IPS-20b (cell line): ENCODE measurements around the gene IQSEC1.

Source experiments
- H3K27ac ChIP-seq: one replicate; pipeline ENCODE4 v1.5.1; 2013; ENCODE audit warnings: low read length
- H3K27me3 ChIP-seq: 2 replicates; pipeline ENCODE4 v1.6.1; 2013; ENCODE audit warnings: mild to moderate bottlenecking, low read length, inconsistent platforms; ENCODE audit not compliant: insufficient read depth
- H3K36me3 ChIP-seq: 2 replicates; pipeline ENCODE4 v1.6.1; 2013; ENCODE audit warnings: low read depth, mild to moderate bottlenecking, inconsistent platforms, low read length, moderate library complexity; ENCODE audit not compliant: insufficient read depth
- H3K4me1 ChIP-seq: 2 replicates; pipeline ENCODE4 v1.6.1; 2013; ENCODE audit warnings: mild to moderate bottlenecking, control low read depth, inconsistent platforms, low read length, moderate library complexity; ENCODE audit not compliant: insufficient read depth
- H3K4me3 ChIP-seq: 2 replicates; pipeline ENCODE4 v1.5.1; 2013; ENCODE audit warnings: mild to moderate bottlenecking, low read length, inconsistent platforms
- H3K9ac ChIP-seq: 2 replicates; pipeline ENCODE4 v1.6.1; 2013; ENCODE audit warnings: low read depth, mild to moderate bottlenecking, inconsistent platforms, low read length, moderate library complexity
- H3K9me3 ChIP-seq: 2 replicates; pipeline ENCODE4 v1.6.1; 2013; ENCODE audit warnings: mild to moderate bottlenecking, low read depth, low read length, inconsistent platforms; ENCODE audit not compliant: insufficient read depth

Gene IQSEC1

DNA sequence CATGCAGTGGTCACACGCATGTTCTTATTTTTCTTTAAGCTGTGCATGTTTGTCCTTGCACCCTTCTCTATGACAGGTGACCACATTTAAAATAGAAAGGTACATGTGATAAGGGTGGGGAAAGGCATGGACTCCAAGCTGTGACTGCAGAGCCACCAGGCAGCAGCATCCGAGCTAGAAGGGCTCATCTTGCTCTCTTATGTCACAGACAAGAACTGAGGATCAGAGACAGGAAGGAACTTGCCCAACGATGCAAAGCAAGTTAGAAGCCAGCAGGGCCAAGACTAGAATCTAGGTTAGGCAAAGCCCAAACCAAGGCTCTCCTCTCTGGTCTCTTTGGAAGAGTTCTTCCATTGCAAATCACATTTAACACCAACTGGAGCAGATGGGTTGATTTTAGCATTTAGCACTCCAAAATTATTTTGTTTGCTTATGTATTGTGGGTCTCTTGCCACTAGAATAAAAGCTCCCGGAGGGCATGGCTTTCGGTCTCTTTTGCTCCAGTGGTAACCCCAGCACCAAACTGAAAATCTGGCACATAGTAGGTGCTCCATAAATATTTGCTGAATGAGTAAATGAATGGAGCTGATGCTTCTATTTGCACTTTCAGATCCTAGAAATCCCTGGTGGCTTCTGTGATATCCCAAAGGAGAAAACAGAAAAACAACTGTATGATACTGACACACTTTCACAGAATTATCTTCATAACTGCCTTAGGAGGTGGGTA is 84.3 kb downstream of the IQSEC1 start:
- Histone ChIP-seq H3K9me3 (peaks cover 6% of the 10 kb centered on the region; the same call in 1 of the 2 replicates), H3K4me3 (no peak overlapping the region), H3K27ac (no peak overlapping the region), H3K4me1 (peaks cover 5% of the 10 kb centered on the region; the same call in 1 of the 2 replicates), H3K9ac (no peak overlapping the region), H3K36me3 (no peaks in the 10 kb centered on the region), H3K27me3 (peaks cover 24% of the 10 kb centered on the region)

DNA sequence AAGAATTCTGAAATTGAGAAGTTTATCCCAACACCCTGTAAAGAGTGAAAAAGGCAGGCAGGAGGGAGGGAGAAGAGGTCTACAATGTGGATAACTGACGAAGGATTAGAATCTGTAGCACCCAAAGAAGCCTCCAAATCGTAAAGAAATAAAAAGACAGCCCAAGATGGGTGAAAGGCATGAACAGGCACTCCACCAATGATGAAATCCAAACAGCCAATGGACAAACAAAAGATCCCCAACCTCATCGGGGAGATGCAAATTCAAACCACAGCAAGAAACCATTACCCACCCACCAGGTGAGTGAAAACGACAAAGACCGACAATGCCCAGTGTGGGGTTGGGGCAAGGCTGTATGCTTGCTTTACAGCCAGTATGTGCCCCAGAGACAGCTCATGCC is 85.6 kb downstream of the IQSEC1 start:
- H3K9me3 ChIP-seq = peaks cover 6% of the 10 kb centered on the region; the same call in 1 of the 2 replicates
- no peak overlapping the region for H3K9ac ChIP-seq
- H3K27ac ChIP-seq = no peak overlapping the region
- H3K27me3 ChIP-seq = peaks cover 13% of the 10 kb centered on the region
- H3K4me3 ChIP-seq = no peak overlapping the region
- H3K36me3 ChIP-seq = no peaks in the 10 kb centered on the region
- H3K4me1 ChIP-seq = peaks cover 3% of the 10 kb centered on the region; the same call in 1 of the 2 replicates

DNA sequence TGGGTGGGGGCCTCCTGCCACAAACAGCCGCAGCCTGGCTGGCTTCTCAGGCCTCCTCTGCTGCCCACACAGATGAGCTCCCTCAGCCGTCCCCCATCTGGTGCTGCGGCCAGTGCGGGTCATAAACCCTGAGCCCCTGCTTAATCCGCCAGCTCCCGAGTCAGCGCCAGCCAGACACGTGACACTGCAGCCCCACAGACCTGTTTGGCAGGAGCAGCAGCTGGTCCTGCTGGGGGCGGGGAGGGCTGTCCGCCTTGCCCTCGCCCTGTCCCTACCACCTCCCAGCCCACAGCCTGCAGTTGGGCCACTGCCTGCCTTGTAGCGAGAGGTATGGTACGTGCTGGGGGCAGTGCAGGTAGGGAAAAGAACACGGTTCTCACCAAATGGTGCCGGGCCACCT is 86.2 kb downstream of the IQSEC1 start:
- Histone ChIP-seq H3K9me3 (peaks cover 6% of the 10 kb centered on the region; the same call in 1 of the 2 replicates), H3K27ac (no peak overlapping the region), H3K4me1 (peaks cover 3% of the 10 kb centered on the region; the same call in 1 of the 2 replicates), H3K4me3 (no peak overlapping the region), H3K9ac (no peak overlapping the region), H3K27me3 (peaks cover 8% of the 10 kb centered on the region; the same call in 1 of the 2 replicates), H3K36me3 (no peaks in the 10 kb centered on the region)

- no peak overlapping the region for H3K9ac ChIP-seq
- peaks cover 4% of the 10 kb centered on the region; the same call in 1 of the 2 replicates for H3K27me3 ChIP-seq
- H3K4me3 ChIP-seq = no peak overlapping the region
- H3K9me3 ChIP-seq = peaks cover 6% of the 10 kb centered on the region; the same call in 1 of the 2 replicates
- H3K27ac ChIP-seq = no peak overlapping the region
- H3K36me3 ChIP-seq = no peaks in the 10 kb centered on the region
- peaks cover 3% of the 10 kb centered on the region; the same call in 1 of the 2 replicates for H3K4me1 ChIP-seq
Measured at GRCh38 chr3:12986521-12986920, 86.7 kb downstream of the IQSEC1 start.

- H3K27ac ChIP-seq = no peak overlapping the region
- no peak overlapping the region for H3K9ac ChIP-seq
- H3K4me3 ChIP-seq = no peak overlapping the region
Measured at GRCh38 chr3:12986031-12986430, 87.2 kb downstream of the IQSEC1 start.

DNA sequence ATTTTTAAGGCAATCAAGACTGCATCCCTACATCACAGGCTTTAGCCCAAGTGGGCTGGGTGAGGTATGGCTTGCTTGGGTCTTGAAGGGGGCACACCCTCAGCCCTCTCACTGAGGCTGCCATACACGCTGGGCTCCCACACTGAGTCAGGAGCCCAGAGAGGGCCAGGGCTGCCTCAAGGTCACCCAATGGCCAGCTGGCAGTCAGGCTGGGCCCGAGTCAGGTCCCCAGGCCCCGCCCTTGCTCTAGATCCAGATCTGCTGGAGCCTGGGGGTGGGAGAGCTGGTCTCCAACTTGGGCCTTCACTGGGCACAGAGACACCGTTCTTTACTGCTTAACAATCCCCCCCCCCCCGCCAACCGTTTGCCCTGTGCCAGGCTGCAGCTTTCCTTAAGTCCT is 88.1 kb downstream of the IQSEC1 start:
- no peak overlapping the region for H3K27ac ChIP-seq
- H3K9ac ChIP-seq = no peak overlapping the region
- H3K4me3 ChIP-seq = no peak overlapping the region
- no peaks in the 10 kb centered on the region for H3K36me3 ChIP-seq
- no peaks in the 10 kb centered on the region for H3K27me3 ChIP-seq
- H3K9me3 ChIP-seq = peaks cover 6% of the 10 kb centered on the region; the same call in 1 of the 2 replicates
- peaks cover 3% of the 10 kb centered on the region for H3K4me1 ChIP-seq

More at GRCh38 chr3:12986031-12986430, 87.2 kb downstream of the IQSEC1 start:
- Histone ChIP-seq H3K36me3 (no peaks in the 10 kb centered on the region), H3K4me1 (peaks cover 3% of the 10 kb centered on the region; the same call in 1 of the 2 replicates), H3K9me3 (peaks cover 6% of the 10 kb centered on the region; the same call in 1 of the 2 replicates), H3K27me3 (no peaks in the 10 kb centered on the region)

GRCh38 chr3:12984023-12984823 is 89.0 kb downstream of the IQSEC1 start:
- Histone ChIP-seq H3K27ac (no peak overlapping the region), H3K9me3 (peaks cover 6% of the 10 kb centered on the region; the same call in 1 of the 2 replicates), H3K9ac (no peak overlapping the region), H3K4me3 (no peak overlapping the region), H3K27me3 (no peaks in the 10 kb centered on the region), H3K4me1 (peaks cover 5% of the 10 kb centered on the region), H3K36me3 (no peaks in the 10 kb centered on the region)

GRCh38 chr3:12983319-12983718 is 89.9 kb downstream of the IQSEC1 start:
- no peaks in the 10 kb centered on the region for H3K27me3 ChIP-seq
- peaks cover 10% of the 10 kb centered on the region for H3K4me1 ChIP-seq
- peaks cover 6% of the 10 kb centered on the region; the same call in 1 of the 2 replicates for H3K9me3 ChIP-seq
- H3K4me3 ChIP-seq = no peak overlapping the region
- no peaks in the 10 kb centered on the region for H3K36me3 ChIP-seq
- no peak overlapping the region for H3K9ac ChIP-seq
- no peak overlapping the region for H3K27ac ChIP-seq

GRCh38 chr3:12982619-12983101 is 90.6 kb downstream of the IQSEC1 start:
- Histone ChIP-seq H3K36me3 (no peaks in the 10 kb centered on the region), H3K4me1 (peaks cover 14% of the 10 kb centered on the region), H3K9ac (no peak overlapping the region), H3K27me3 (no peaks in the 10 kb centered on the region), H3K9me3 (peaks cover 3% of the 10 kb centered on the region; the same call in 1 of the 2 replicates), H3K27ac (no peak overlapping the region), H3K4me3 (no peak overlapping the region)

GRCh38 chr3:12981306-12982275 is 91.6 kb downstream of the IQSEC1 start:
- Histone ChIP-seq H3K4me1 (peaks cover 19% of the 10 kb centered on the region), H3K27me3 (no peaks in the 10 kb centered on the region), H3K36me3 (no peaks in the 10 kb centered on the region), H3K9ac (no peak overlapping the region), H3K4me3 (no peak overlapping the region), H3K27ac (no peak overlapping the region), H3K9me3 (no peaks in the 10 kb centered on the region)
